ENCODE data around the gene AR.

- TF ChIP-seq, protein P1, sequence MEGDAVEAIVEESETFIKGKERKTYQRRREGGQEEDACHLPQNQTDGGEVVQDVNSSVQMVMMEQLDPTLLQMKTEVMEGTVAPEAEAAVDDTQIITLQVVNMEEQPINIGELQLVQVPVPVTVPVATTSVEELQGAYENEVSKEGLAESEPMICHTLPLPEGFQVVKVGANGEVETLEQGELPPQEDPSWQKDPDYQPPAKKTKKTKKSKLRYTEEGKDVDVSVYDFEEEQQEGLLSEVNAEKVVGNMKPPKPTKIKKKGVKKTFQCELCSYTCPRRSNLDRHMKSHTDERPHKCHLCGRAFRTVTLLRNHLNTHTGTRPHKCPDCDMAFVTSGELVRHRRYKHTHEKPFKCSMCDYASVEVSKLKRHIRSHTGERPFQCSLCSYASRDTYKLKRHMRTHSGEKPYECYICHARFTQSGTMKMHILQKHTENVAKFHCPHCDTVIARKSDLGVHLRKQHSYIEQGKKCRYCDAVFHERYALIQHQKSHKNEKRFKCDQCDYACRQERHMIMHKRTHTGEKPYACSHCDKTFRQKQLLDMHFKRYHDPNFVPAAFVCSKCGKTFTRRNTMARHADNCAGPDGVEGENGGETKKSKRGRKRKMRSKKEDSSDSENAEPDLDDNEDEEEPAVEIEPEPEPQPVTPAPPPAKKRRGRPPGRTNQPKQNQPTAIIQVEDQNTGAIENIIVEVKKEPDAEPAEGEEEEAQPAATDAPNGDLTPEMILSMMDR (conservative IDR thresholded peaks at IDR 0.05; ENCODE audit: low read depth, low read length) = no peak
- TF ChIP-seq EZH2phosphoT487 (IDR thresholded peaks at IDR 0.05; ENCODE audit: borderline replicate concordance, low read length) = no peak
Observed at GRCh38 chrX:67714004-67714403, 170.2 kb downstream of the AR start.
